SK-N-DZ (cell line): ENCODE results near the gene EEFSEC.

Experiments
- DNase-seq: peaks from one replicate; pipeline ENCODE4 v3.0.0-alpha.2; 2015; ENCODE audit warnings: low spot score

The EEFSEC gene

DNA sequence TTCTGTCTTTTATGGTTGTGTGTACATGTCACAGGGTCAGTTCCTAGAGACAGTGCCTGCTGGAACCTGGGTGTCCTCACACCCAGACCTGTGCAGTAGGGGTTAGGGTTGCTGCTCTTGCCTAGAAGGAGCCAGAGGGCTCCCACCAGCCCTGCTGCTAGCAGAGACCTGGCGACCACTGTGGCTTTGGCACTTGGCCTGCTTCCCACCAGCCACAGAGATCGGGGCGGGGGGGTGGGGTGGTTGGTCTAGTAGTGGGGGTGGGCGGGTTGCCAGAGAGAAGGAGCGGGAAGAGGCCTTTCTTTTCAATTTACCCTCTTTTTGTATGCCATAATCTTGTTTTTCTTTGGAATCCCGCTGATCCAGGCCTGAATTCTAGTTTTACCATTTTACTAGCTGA, 29.4 kb downstream of the EEFSEC start:
- DNase-seq, result no peak

GRCh38 chr3:128185630-128186447, 32.6 kb downstream of the EEFSEC start:
- DNase-seq, result no peak

- no peak for DNase-seq
These were observed 34.2 kb downstream of the EEFSEC start for GRCh38 chr3:128187495-128187894.

GRCh38 chr3:128188326-128188725, 35.0 kb downstream of the EEFSEC start:
- no peak for DNase-seq

GRCh38 chr3:128188956-128189355, 35.7 kb downstream of the EEFSEC start:
- DNase-seq, result no peak

- DNase-seq, result no peak
These were observed 37.2 kb downstream of the EEFSEC start for GRCh38 chr3:128190501-128190900.

GRCh38 chr3:128192131-128192530, 38.9 kb downstream of the EEFSEC start:
- DNase-seq, result no peak

DNA sequence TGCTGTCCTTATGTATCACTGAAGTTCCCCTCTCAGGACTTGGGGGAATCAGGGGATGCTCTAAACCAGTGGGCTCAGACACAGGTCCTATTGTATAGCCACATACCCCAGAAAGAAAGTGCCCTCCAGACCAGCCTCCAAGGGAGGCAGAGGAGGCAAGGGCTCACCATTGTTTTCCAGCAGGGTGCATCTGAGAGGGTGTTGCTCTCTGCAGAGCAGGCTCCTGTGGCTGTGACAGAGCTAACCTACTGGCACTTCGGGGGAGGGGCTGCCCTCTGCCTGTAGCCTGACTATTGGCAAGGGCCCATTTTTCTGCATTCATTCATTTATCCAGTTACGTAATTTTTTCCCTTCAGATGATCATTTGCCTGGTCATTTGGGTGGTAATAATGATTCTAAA, 39.9 kb downstream of the EEFSEC start:
- no peak for DNase-seq

- no peak for DNase-seq
These were observed 41.6 kb downstream of the EEFSEC start for GRCh38 chr3:128194843-128195242.

DNA sequence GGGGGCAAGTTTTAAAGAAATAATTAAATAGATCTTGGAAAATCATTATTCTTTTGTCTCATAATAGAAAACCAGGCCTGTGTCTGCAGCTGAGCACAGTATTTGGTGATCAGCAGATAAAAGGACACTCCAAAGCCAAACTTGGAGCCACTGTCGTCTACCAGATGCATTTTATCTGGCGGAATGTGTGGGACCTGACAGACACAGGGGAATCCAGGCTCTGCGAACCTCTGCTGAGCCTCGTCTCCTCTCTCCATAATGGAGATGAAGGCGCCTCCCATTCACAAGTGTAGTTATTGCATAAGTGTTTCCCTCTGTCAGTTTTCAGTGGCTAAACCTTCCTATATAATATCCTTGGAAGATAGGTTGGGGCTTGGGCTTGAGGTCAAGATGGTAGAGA, 42.1 kb downstream of the EEFSEC start:
- peak; percentile 48 for DNase-seq

DNA sequence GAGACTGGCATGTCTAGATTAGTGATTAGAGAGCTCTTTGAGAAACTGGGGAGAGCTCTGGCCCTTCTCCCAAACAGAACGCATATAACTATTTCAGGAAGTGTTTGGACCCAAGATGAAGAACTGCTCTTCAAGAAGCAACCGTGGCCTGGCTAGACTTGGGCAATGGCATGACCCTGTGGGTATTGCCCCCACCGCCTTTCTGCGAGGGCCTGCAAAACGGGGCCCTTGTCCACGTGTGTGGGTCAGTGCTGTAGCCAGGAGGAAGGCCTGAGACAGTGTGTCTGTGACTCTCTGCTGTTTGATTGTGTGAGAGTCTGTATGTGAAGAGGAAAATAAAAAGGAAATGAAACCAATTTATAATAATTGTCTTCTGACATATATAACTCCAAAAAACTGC, 42.5 kb downstream of the EEFSEC start:
- no peak for DNase-seq

GRCh38 chr3:128196647-128197046, 43.4 kb downstream of the EEFSEC start:
- no peak for DNase-seq

- no peak for DNase-seq
These were observed 44.6 kb downstream of the EEFSEC start for GRCh38 chr3:128197855-128198254.

- no peak for DNase-seq
These were observed 45.0 kb downstream of the EEFSEC start for GRCh38 chr3:128198313-128198712.

GRCh38 chr3:128199110-128199509, 45.8 kb downstream of the EEFSEC start:
- DNase-seq, result no peak

DNA sequence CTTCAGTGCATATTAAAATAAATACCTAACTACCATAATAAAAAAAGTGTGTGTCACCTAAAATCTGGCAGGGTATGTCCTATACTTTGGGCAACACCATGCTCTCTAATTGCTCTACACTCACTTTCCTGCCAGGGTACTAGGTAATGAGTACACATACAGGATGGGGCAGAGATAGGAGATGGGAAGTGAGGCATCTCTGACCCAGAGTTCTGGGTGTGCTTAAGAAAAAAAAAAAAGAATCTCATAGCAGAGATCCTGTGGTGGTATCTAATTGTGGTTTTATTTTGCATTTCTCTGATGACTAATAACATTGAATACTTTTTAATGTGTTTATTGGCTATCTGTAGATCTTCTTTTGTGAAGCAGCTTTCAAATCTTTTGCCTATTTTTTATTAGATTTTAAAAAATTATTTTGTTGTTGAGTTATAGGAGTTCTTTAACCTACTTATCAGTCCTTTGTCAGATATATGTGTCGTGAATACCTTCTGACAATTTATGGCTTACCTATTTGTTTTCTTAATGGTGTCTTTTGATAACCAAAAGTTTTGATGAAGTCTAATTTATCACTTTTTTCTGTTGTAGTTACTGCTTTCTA, 48.0 kb downstream of the EEFSEC start:
- no peak for DNase-seq

GRCh38 chr3:128203169-128203568, 49.9 kb downstream of the EEFSEC start:
- DNase-seq, result no peak

- DNase-seq, result no peak
These were observed 52.4 kb downstream of the EEFSEC start for GRCh38 chr3:128205558-128206145.

GRCh38 chr3:128207951-128208350, 54.7 kb downstream of the EEFSEC start:
- no peak for DNase-seq

DNA sequence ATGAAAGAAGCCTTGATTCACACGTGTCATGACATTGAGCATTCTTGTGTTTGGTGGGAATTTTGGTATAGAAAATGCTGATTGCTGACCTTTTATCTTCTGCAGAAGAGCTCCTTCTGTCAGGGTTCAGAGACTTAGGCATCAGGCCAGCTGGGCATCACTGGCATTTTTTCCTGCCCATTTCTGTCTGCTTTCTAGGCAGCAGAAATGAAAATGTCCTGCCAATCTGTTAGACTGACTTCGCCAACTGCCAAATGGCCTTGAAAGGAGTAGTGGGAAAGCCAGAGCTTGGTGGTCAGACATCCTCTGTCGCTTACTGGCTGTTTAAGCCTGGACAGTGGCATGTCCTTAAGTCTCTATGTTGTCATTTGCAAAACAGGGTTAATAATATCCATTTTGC, 57.4 kb downstream of the EEFSEC start:
- DNase-seq, result no peak

DNA sequence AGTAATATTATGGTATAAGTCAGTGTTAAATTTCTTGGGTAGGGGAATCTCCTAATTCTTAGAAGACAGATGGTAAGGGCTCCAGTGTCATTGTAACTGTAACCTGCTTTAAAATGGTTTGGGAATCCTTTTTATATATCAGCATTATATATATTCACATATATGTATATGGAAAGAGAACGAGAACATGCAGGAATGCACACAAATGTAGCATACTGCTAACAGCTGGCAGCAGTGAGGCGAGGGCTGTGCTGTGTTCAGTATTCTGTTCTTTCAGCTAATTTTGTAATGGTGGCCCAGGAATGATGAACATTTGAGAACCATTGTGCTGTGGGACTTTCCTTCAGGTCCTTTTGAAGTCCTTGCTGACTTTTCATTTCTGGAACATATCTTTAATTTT, 60.8 kb downstream of the EEFSEC start:
- no peak for DNase-seq

DNA sequence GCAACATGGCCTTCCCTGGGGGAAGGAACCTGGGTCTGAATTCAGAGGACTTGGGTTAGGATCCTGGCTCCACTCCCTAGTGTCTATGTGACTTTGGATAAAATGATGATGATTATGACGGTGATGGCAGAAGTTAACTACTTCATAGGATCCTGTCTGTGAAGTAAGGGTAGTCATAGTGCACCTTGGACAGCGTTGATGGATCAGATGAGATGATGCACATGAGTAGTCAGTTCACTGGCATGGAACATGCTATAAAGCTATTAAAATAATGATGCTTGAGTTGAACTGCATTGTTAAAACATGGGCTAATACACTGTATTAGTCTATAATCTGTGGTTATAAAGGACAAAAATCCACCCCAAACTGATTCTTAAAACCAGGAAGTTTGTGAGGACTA, 62.0 kb downstream of the EEFSEC start:
- no peak for DNase-seq
